A673 (cell line): ENCODE data around the gene CCDC7. TPM values are rescaled to one million over a fixed set of nuclear protein-coding genes. Genes with fewer than 3 reads are reported as not detected.

ENCODE experiments used
- BruUV-seq: library from RNA; stranded (reverse); fragments of 400-500 nt; replicated peaks from 2 replicates; lab custom pipeline; 2021; lab: Mats Ljungman, UMichigan
- CTCF ChIA-PET: fragments of 300-600 bp; sonication (Branson Sonifier 250); formaldehyde crosslinking; loops from one replicate; lab custom pipeline; 2022; ENCODE audit warnings: antibody characterized with exemption; lab: Charles Lee
- POLR2A ChIA-PET: fragments of 300-600 bp; sonication (Branson Sonifier 250); formaldehyde crosslinking; loops from one replicate; lab custom pipeline; 2022; ENCODE audit warnings: antibody characterized with exemption; ENCODE audit not compliant: low non-redundant PET; lab: Charles Lee
- DNase-seq: peaks from one replicate; pipeline ENCODE4 v3.0.0-alpha.2; 2015; ENCODE audit warnings: low spot score
- H3K27ac ChIP-seq: fragments of 200-600 bp; sonication (generic); 2 replicates; pipeline ENCODE4 v1.5.1; 2016; ENCODE audit warnings: mixed run types, low read depth, mild to moderate bottlenecking, mixed read lengths, antibody characterized with exemption, low read length; ENCODE audit not compliant: poor library complexity, severe bottlenecking
- H3K27me3 ChIP-seq: fragments of 200-600 bp; sonication (generic); replicated peaks from 2 replicates; pipeline ENCODE4 v1.6.1; 2017; ENCODE audit warnings: mixed run types, low read depth, mild to moderate bottlenecking, mixed read lengths, antibody characterized with exemption, low read length; ENCODE audit not compliant: insufficient read depth, poor library complexity
- H3K36me3 ChIP-seq: fragments of 200-600 bp; sonication (generic); 2 replicates; pipeline ENCODE4 v1.6.1; 2016; ENCODE audit warnings: mixed run types, mild to moderate bottlenecking, mixed read lengths, antibody characterized with exemption, low read length; ENCODE audit not compliant: insufficient read depth, poor library complexity, severe bottlenecking
- H3K4me1 ChIP-seq: fragments of 200-600 bp; sonication (generic); 2 replicates; pipeline ENCODE4 v1.6.1; 2017; ENCODE audit warnings: mixed run types, mild to moderate bottlenecking, mixed read lengths, antibody characterized with exemption, low read length; ENCODE audit not compliant: insufficient read depth, poor library complexity, severe bottlenecking
- H3K4me3 ChIP-seq: fragments of 200-600 bp; sonication (generic); 2 replicates; pipeline ENCODE4 v1.5.1; 2016; ENCODE audit warnings: low read depth, mixed run types, mild to moderate bottlenecking, mixed read lengths, low read length; ENCODE audit not compliant: poor library complexity, severe bottlenecking
- H3K9me3 ChIP-seq: fragments of 200-600 bp; sonication (generic); 2 replicates; pipeline ENCODE4 v1.6.1; 2016; ENCODE audit warnings: mixed run types, low read depth, mild to moderate bottlenecking, mixed read lengths, antibody characterized with exemption, low read length; ENCODE audit not compliant: poor library complexity, severe bottlenecking
- EZH2 ChIP-seq: fragments of 200-600 bp; sonication (generic); IDR thresholded peaks from 2 replicates; pipeline ENCODE4 v1.6.1; 2017; ENCODE audit warnings: borderline replicate concordance, low read depth, mild to moderate bottlenecking, mixed read lengths, antibody characterized with exemption, low read length; ENCODE audit not compliant: poor library complexity, severe bottlenecking
- intact Hi-C: fragments of 100-400 bp; cut with micrococcal nuclease; formaldehyde crosslinking; loops from one replicate; pipeline ENCODE4 v1.10.0; 2022; ENCODE audit not compliant: unreplicated experiment
- total RNA-seq: library from RNA; stranded (reverse); gene quantifications from 2 replicates; pipeline ENCODE4 v1.2.3, GENCODE V29; 2021
- TF ChIP-seq, protein P1 (sequence below): fragments of 300-800, 200-600 bp; sonication (generic); conservative IDR thresholded peaks from 2 replicates; pipeline ENCODE4 v1.5.1; 2017; ENCODE audit warnings: low read depth, mild to moderate bottlenecking, antibody characterized with exemption, low read length, moderate library complexity, mixed read lengths

CCDC7 gene
- total RNA-seq, 1 experiment from 2014 or later: 16.4 TPM

DNA sequence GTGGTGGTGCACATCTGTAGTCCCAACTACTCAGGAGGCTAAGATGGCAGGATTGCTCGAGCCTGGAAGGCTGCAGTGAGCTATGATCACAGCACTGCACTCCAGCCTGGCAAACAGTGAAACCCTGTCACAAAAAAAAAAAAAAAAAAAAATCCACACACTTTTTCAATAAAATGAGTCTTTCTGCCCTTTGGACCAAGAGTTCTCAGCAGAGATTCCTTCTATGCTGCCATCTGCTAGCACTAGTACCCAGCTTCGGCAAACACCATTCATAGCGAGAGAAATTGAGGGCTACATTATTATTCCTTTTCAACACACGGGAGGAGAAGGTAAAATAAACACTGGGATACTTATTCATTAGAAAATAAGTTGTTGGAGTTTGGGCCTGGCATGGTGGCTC is 43.4 kb upstream of the CCDC7 start:
- Histone ChIP-seq H3K27ac (peak overlapping the region; percentile 97), H3K4me1 (peaks cover 21% of the 10 kb centered on the region), H3K9me3 (peaks cover 4% of the 10 kb centered on the region), H3K36me3 (no peaks in the 10 kb centered on the region), H3K27me3 (no peaks in the 10 kb centered on the region), H3K4me3 (no peak overlapping the region)
- POLR2A ChIA-PET: no interaction called here
- intact Hi-C loops: no loop called here
- CTCF ChIA-PET: no interaction called here
- TF ChIP-seq EZH2: no peak
- TF ChIP-seq, protein P1, sequence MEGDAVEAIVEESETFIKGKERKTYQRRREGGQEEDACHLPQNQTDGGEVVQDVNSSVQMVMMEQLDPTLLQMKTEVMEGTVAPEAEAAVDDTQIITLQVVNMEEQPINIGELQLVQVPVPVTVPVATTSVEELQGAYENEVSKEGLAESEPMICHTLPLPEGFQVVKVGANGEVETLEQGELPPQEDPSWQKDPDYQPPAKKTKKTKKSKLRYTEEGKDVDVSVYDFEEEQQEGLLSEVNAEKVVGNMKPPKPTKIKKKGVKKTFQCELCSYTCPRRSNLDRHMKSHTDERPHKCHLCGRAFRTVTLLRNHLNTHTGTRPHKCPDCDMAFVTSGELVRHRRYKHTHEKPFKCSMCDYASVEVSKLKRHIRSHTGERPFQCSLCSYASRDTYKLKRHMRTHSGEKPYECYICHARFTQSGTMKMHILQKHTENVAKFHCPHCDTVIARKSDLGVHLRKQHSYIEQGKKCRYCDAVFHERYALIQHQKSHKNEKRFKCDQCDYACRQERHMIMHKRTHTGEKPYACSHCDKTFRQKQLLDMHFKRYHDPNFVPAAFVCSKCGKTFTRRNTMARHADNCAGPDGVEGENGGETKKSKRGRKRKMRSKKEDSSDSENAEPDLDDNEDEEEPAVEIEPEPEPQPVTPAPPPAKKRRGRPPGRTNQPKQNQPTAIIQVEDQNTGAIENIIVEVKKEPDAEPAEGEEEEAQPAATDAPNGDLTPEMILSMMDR: no peak
- no peak for DNase-seq
- no TSS peak for BruUV-seq

DNA sequence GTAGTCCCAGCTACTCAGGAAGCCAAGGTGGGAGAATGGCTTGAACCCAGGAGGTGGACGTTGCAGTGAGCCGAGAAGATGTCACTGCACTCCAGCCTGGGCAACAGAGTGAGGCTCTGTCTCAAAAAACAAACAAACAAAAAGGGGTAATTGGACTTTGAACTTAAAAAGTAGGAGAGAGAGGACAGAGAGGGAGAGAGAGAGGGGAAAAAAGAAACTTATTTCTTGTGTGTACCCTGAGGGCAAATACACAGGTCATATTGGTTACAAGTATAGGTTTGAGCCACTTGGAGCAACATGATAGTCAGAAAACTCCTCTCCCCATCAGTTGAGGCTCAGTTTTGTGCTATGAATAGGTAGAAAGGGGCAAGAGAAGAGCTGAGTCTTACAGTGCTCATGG is 42.8 kb upstream of the CCDC7 start:
- no peaks in the 10 kb centered on the region for H3K27me3 ChIP-seq
- H3K36me3 ChIP-seq: no peaks in the 10 kb centered on the region
- peaks cover 16% of the 10 kb centered on the region for H3K4me1 ChIP-seq
- ChIA-PET POLR2A (no interaction called here), CTCF (no interaction called here)
- intact Hi-C loops: no loop called here
- BruUV-seq: no TSS peak
- DNase-seq: no peak
- no peak overlapping the region for H3K4me3 ChIP-seq
- H3K27ac ChIP-seq: peak overlapping the region; percentile 97
- H3K9me3 ChIP-seq: peaks cover 4% of the 10 kb centered on the region
- TF ChIP-seq, protein P1: no peak
- no peak for TF ChIP-seq EZH2

DNA sequence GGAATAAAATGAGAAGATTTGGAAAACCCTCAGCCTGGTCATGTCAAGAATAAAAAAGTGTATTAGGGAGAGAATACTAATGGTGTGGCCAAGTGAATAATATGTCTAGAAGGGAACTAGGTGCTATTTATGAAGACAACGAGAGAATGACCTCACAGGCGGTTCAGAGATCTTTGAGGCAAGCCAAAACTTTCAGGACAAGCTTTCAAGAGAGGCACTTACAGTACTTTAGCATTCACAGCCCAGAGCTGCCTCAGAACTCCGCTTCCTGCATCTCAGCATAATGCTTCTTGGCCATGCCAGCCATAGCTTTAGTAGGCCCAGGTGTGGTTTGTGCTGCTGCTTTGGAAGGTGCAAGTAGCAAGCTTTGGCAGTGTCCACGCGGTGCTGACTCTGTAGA is 37.2 kb upstream of the CCDC7 start:
- ChIA-PET POLR2A (no interaction called here), CTCF (no interaction called here)
- no peak for DNase-seq
- Histone ChIP-seq H3K27ac (no peak overlapping the region), H3K27me3 (no peaks in the 10 kb centered on the region), H3K36me3 (no peaks in the 10 kb centered on the region), H3K9me3 (peaks cover 4% of the 10 kb centered on the region), H3K4me3 (no peak overlapping the region), H3K4me1 (peaks cover 9% of the 10 kb centered on the region)
- no TSS peak for BruUV-seq
- intact Hi-C loops: no loop called here
- TF ChIP-seq, protein P1: no peak
- TF ChIP-seq EZH2: no peak
